HepG2 (cell line): ENCODE data around the gene SFXN5. TPM values are rescaled to one million over a fixed set of nuclear protein-coding genes. Genes with fewer than 3 reads are reported as not detected.

Source experiments
- BRD4 ChIP-seq: sonication (generic); formaldehyde crosslinking; IDR thresholded peaks from 2 replicates; pipeline ENCODE4 v1.4.0; 2020; ENCODE audit warnings: missing genetic modification reagents
- CSRNP2 ChIP-seq: sonication (generic); formaldehyde crosslinking; conservative IDR thresholded peaks from 2 replicates; pipeline ENCODE4 v1.8.0; 2022; ENCODE audit warnings: low read depth, missing genetic modification reagents
- GABPB1 ChIP-seq: IDR thresholded peaks from 2 replicates; pipeline ENCODE4 v1.6.1; 2016; ENCODE audit warnings: mild to moderate bottlenecking, missing genetic modification reagents, moderate library complexity, missing compliant biosample characterization
- HNF4G ChIP-seq, 2 experiments: sonication (generic) in 1 of 2; formaldehyde crosslinking in 1 of 2; IDR thresholded peaks; 2 replicates each; pipeline versions ENCODE4 v1.4.0 to v1.6.1; 2011 to 2020; ENCODE audit warnings: borderline replicate concordance in 2 of 2, low read depth in 2 of 2, mild to moderate bottlenecking in 2 of 2, low read length in 1 of 2, missing genetic modification reagents in 1 of 2, moderate library complexity in 1 of 2
- KDM5A ChIP-seq: fragments of 200-600 bp; sonication (generic); IDR thresholded peaks from 2 replicates; pipeline ENCODE4 v1.7.0; 2018; ENCODE audit warnings: antibody characterized with exemption, mild to moderate bottlenecking, low read length, borderline replicate concordance
- MEIS2 ChIP-seq: sonication (generic); formaldehyde crosslinking; IDR thresholded peaks from 2 replicates; pipeline ENCODE4 v1.9.0; 2021; ENCODE audit warnings: mild to moderate bottlenecking, missing genetic modification reagents
- SP2 ChIP-seq: sonication (generic); formaldehyde crosslinking; IDR thresholded peaks from 2 replicates; pipeline ENCODE4 v1.5.1; 2020; ENCODE audit warnings: mild to moderate bottlenecking, missing genetic modification reagents
- TARDBP ChIP-seq: sonication (generic); formaldehyde crosslinking; IDR thresholded peaks from 2 replicates; pipeline ENCODE4 v1.8.0; 2022; ENCODE audit warnings: mild to moderate bottlenecking, missing genetic modification reagents
- ZHX2 ChIP-seq, 2 experiments: sonication (generic) in 1 of 2; formaldehyde crosslinking in 1 of 2; IDR thresholded peaks; 2 replicates each; pipeline versions ENCODE4 v1.6.1 to v1.9.0; 2014 to 2022; ENCODE audit warnings: antibody characterized with exemption in 1 of 2, borderline replicate concordance in 1 of 2, inconsistent platforms in 1 of 2, low read depth in 1 of 2, missing genetic modification reagents in 1 of 2
- ZNF224 ChIP-seq: sonication (generic); formaldehyde crosslinking; IDR thresholded peaks from 2 replicates; pipeline ENCODE4 v1.5.0; 2020; ENCODE audit warnings: mild to moderate bottlenecking, missing genetic modification reagents
- ZNF296 ChIP-seq: sonication (generic); formaldehyde crosslinking; conservative IDR thresholded peaks from 2 replicates; pipeline ENCODE4 v1.5.0; 2020; ENCODE audit warnings: mild to moderate bottlenecking, missing genetic modification reagents
- ZNF350 ChIP-seq: sonication (generic); formaldehyde crosslinking; IDR thresholded peaks from 2 replicates; pipeline ENCODE4 v1.4.0; 2020; ENCODE audit warnings: mild to moderate bottlenecking, low read depth, missing genetic modification reagents, borderline replicate concordance
- ZNF547 ChIP-seq: sonication (generic); formaldehyde crosslinking; IDR thresholded peaks from 2 replicates; pipeline ENCODE4 v1.5.1; 2020; ENCODE audit warnings: mild to moderate bottlenecking, missing genetic modification reagents
- ZNF598 ChIP-seq: sonication (generic); formaldehyde crosslinking; IDR thresholded peaks from 2 replicates; pipeline ENCODE4 v1.5.1; 2020; ENCODE audit warnings: mild to moderate bottlenecking, missing genetic modification reagents, borderline replicate concordance
- ZNF768 ChIP-seq: sonication (generic); formaldehyde crosslinking; IDR thresholded peaks from 2 replicates; pipeline ENCODE4 v1.4.0; 2020; ENCODE audit warnings: missing genetic modification reagents
- ZSCAN29 ChIP-seq: sonication (generic); formaldehyde crosslinking; conservative IDR thresholded peaks from 2 replicates; pipeline ENCODE4 v1.4.0; 2020; ENCODE audit warnings: mild to moderate bottlenecking, missing genetic modification reagents
- polyA plus RNA-seq, 8 experiments: library from polyadenylated mRNA; depleted of rRNA in 3 of 8; stranded (reverse) in 7 of 8; unstranded in 1 of 8; fragments of >200 nt; fragmentation: Illumina TruSeq in 4 of 8; extraction: Trizol in 4 of 8; gene quantifications; 2 replicates each; pipeline versions ENCODE4 v1.2.1 to v1.2.3, GENCODE V29; 2011 to 2016; ENCODE audit warnings: low read depth in 4 of 8, missing spikeins in 1 of 8, mixed read lengths in 1 of 8; ENCODE audit not compliant: insufficient read depth in 1 of 8
- total RNA-seq, 5 experiments: library from RNA; depleted of rRNA; stranded (reverse); fragments of >200 nt; fragmentation: Illumina TruSeq; extraction: Trizol; gene quantifications; 2 replicates each; pipeline ENCODE4 v1.2.3, GENCODE V29; 2016; ENCODE audit warnings: low read depth in 1 of 5
- TF ChIP-seq, protein P1 (sequence below): IDR thresholded peaks from 2 replicates; pipeline ENCODE4 v1.6.1; 2016; ENCODE audit warnings: low read depth, control low read depth

Gene SFXN5
- total and polyA plus RNA-seq, 2 of the 13 experiments (the other 11 are each of a cell fraction or from before 2014, with no cell fraction given): 34.9 to 37.4 TPM

DNA sequence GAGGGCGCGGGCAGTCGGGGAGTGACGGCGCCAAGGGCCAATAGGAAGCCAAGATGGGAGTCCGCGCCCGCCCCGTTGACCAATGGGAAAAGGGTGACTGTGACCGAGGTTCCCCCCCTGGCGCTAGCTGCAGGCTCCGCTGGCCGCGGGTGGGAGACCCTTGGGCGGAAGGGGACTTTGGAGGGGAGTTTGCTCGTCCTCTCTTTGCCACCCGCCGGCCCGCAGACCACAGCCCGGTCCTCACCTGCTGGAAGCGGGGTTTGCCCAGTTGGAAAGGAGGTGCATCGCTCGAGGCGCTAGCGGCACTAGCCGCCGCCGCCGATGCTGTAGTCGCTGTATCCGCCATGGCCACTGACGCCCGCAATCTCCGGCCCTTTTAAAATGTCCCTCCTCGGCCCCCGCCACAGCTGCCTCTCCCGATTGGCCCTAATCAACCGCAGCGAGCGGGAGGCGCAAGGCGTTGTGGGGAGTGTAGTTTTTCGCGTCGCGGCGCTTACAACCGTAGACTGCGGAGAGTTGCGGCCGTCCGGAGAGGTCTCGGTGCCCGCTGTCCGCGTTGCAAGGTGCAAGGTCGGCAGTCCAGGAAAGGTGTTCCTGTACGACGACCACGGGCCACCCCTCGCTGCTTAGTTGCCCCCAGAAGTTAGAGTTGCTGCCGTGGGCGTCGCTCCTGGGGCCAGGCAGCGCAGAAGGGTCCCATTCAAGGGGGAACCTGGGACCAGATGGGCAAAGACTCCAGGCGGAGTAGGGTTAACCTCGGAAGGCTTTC, at the start of gene SFXN5 (continued):
- TF ChIP-seq ZNF296 (CRISPR knock-in tag): no peak; the same call in 1 of the 2 replicates
- peak; percentile 18; the same call in 1 of the 2 replicates for TF ChIP-seq ZSCAN29
- peak; percentile 92; the same call in 1 of the 2 replicates for TF ChIP-seq ZNF350
- TF ChIP-seq CSRNP2 (CRISPR knock-in tag): 0 out of 2 replicates have a peak, but pooled peaks have one; percentile 7
- peak; percentile 62; the same call in 1 of the 2 replicates for TF ChIP-seq ZNF224
- TF ChIP-seq ZNF547 (CRISPR knock-in tag): peak; percentile 83; the same call in 1 of the 2 replicates
- TF ChIP-seq, protein P1, sequence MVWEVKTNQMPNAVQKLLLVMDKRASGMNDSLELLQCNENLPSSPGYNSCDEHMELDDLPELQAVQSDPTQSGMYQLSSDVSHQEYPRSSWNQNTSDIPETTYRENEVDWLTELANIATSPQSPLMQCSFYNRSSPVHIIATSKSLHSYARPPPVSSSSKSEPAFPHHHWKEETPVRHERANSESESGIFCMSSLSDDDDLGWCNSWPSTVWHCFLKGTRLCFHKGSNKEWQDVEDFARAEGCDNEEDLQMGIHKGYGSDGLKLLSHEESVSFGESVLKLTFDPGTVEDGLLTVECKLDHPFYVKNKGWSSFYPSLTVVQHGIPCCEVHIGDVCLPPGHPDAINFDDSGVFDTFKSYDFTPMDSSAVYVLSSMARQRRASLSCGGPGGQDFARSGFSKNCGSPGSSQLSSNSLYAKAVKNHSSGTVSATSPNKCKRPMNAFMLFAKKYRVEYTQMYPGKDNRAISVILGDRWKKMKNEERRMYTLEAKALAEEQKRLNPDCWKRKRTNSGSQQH: peak; percentile 66; the same call in 1 of the 2 replicates
- peak; percentile 34; the same call in 1 of the 2 replicates for TF ChIP-seq HNF4G (IDR thresholded peaks at IDR 0.05; ENCODE audit: borderline replicate concordance, low read depth, low read length)
- TF ChIP-seq HNF4G (CRISPR knock-in tag; IDR thresholded peaks at IDR 0.05; ENCODE audit: borderline replicate concordance, low read depth): 0 out of 2 replicates have a peak, but pooled peaks have one; percentile 43
- TF ChIP-seq SP2 (CRISPR knock-in tag): peak; percentile 99
- peak; percentile 88 for TF ChIP-seq GABPB1
- peak; percentile 82; the same call in 1 of the 2 replicates for TF ChIP-seq KDM5A
- TF ChIP-seq MEIS2 (CRISPR knock-in tag): peak; percentile 28; the same call in 1 of the 2 replicates
- peak; percentile 33 for TF ChIP-seq BRD4 (CRISPR knock-in tag)
- TF ChIP-seq TARDBP (CRISPR knock-in tag): peak; percentile 86
- peak; percentile 51 for TF ChIP-seq ZNF768 (CRISPR knock-in tag)
- peak; percentile 78 for TF ChIP-seq ZHX2 (IDR thresholded peaks at IDR 0.05; ENCODE audit: low read depth)
- TF ChIP-seq ZHX2 (CRISPR knock-in tag; IDR thresholded peaks at IDR 0.05; ENCODE audit: borderline replicate concordance): no peak
- peak; percentile 90 for TF ChIP-seq ZNF598 (CRISPR knock-in tag)
